CD8-positive, alpha-beta memory T cell (primary cell): Measurements from ENCODE around the gene CC2D2A. TPM values are rescaled to one million over a fixed set of nuclear protein-coding genes. Genes with fewer than 3 reads are reported as not detected.
A peak's percentile ranks its signal among the peaks of the same experiment; 100 is the strongest.

Experiments used
- CTCF ChIA-PET: fragments of 350-600 bp; sonication (Branson Sonifier 250); formaldehyde crosslinking; loops from one replicate; lab custom pipeline; 2021; ENCODE audit warnings: antibody characterized with exemption; lab: Charles Lee
- POLR2A ChIA-PET: fragments of 350-600 bp; sonication (Branson Sonifier 250); formaldehyde crosslinking; loops from one replicate; lab custom pipeline; 2021; ENCODE audit warnings: antibody characterized with exemption; lab: Charles Lee
- DNase-seq, 5 donors: peaks; one replicate each; pipeline versions ENCODE4 v3.0.0 to v3.0.0-alpha.2; 2020 to 2022; ENCODE audit warnings: mixed read lengths in 1 of 5
- H3K27ac ChIP-seq: one replicate; pipeline ENCODE4 v1.7.0; 2013; ENCODE audit warnings: low read depth, mild to moderate bottlenecking, low read length, moderate library complexity
- H3K27me3 ChIP-seq: 2 replicates; pipeline ENCODE4 v1.7.0; 2013; ENCODE audit warnings: low read length, mild to moderate bottlenecking; ENCODE audit not compliant: insufficient read depth, poor library complexity, severe bottlenecking
- H3K36me3 ChIP-seq: 2 replicates; pipeline ENCODE4 v1.7.0; 2013; ENCODE audit warnings: mild to moderate bottlenecking, low read length, moderate library complexity; ENCODE audit not compliant: insufficient read depth
- H3K4me1 ChIP-seq: 2 replicates; pipeline ENCODE4 v1.7.0; 2013; ENCODE audit warnings: mild to moderate bottlenecking, low read length, moderate library complexity; ENCODE audit not compliant: insufficient read depth
- H3K4me3 ChIP-seq: 2 replicates; pipeline ENCODE4 v1.7.0; 2013; ENCODE audit warnings: mild to moderate bottlenecking, low read length
- H3K9me3 ChIP-seq: 2 replicates; pipeline ENCODE4 v1.7.0; 2013; ENCODE audit warnings: mild to moderate bottlenecking, low read length
- H3K27ac Mint-ChIP-seq, 8 donors: one replicate each; pipeline ENCODE4 v1.8.0; 2020 to 2021; ENCODE audit warnings: mixed read lengths in 8 of 8, mild to moderate bottlenecking in 6 of 8, inconsistent platforms in 3 of 8, moderate library complexity in 3 of 8
- H3K27me3 Mint-ChIP-seq, 2 donors: one replicate each; pipeline ENCODE4 v1.8.0; 2020 to 2021; ENCODE audit warnings: mixed read lengths in 2 of 2, mild to moderate bottlenecking in 1 of 2, moderate library complexity in 1 of 2
- H3K36me3 Mint-ChIP-seq, 3 donors: one replicate each; pipeline ENCODE4 v1.8.0; 2020 to 2021; ENCODE audit warnings: mixed read lengths in 3 of 3, inconsistent platforms in 1 of 3, mild to moderate bottlenecking in 1 of 3
- H3K4me1 Mint-ChIP-seq, 3 donors: one replicate each; pipeline ENCODE4 v1.8.0; 2020 to 2021; ENCODE audit warnings: mixed read lengths in 3 of 3, inconsistent platforms in 1 of 3, mild to moderate bottlenecking in 1 of 3
- H3K4me3 Mint-ChIP-seq, 7 donors: one replicate each; pipeline ENCODE4 v1.8.0; 2020 to 2021; ENCODE audit warnings: mixed read lengths in 7 of 7, mild to moderate bottlenecking in 6 of 7, moderate library complexity in 4 of 7, inconsistent platforms in 2 of 7
- H3K9me3 Mint-ChIP-seq, 5 donors: one replicate each; pipeline ENCODE4 v1.8.0; 2020 to 2022; ENCODE audit warnings: mixed read lengths in 5 of 5, mild to moderate bottlenecking in 3 of 5, moderate library complexity in 2 of 5, inconsistent platforms in 1 of 5
- polyA plus RNA-seq: library from polyadenylated mRNA; unstranded; fragments of 300-500 nt; fragmentation: Illumina TruSeq; gene quantifications from one replicate; pipeline ENCODE4 v1.2.3, GENCODE V29; 2021
- total RNA-seq, 2 experiments: library from RNA; stranded (reverse); gene quantifications; one replicate each; pipeline ENCODE4 v1.2.3, GENCODE V29; 2021

Gene CC2D2A
- total and polyA plus RNA-seq, 3 experiments from 2014 or later, result 0.14 TPM; not detected in 2

DNA sequence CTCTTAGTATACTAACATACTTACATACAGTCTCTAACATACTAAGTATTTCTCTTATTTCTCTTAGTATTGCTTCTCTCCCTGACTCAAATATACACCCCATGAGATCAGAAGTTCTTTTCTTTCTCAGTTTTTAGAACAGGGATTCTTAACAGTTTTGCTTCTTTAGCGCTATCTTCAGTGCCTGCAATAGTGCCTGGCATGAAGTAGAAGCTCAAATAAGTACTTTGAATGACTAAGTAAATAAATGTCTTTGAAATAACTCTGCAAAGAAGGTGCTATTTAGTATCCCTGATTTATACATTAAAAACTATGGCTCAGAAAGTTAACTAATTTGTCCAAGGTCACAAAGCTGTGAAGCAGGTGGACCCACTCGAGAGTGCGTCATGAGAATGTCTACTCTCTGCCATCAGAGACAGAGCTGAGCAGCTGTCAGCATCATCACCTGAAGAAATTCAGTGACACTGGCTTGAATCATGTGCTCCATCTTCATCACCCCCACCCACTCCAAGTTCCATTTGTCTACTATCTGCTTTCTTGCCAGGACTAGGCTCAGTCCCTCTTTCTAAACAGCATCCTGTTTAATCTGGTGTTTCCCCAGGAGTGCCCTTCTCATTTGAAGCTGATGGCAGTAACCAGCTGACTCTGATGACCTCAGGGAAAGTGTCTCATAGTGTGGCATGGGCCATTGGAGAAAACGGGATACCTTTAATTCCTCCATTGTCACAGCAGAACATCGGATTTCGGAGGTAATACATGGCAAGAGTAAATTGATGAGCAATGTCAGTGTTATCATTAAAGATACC lies 83.1 kb downstream of the CC2D2A start:
- Histone ChIP-seq H3K27me3 (no peaks in the 10 kb centered on the region), H3K27ac (no peak overlapping the region), H3K9me3 (no peaks in the 10 kb centered on the region), H3K4me3 (no peak overlapping the region), H3K4me1 (no peaks in the 10 kb centered on the region), H3K36me3 (no peaks in the 10 kb centered on the region)
- Mint-ChIP-seq H3K4me1 (peaks cover 3 to 5% (median 4%) of the 10 kb centered on the region in 3 donors), H3K4me3 (no peak overlapping the region), H3K27me3 (no peaks in the 10 kb centered on the region), H3K27ac (no peak overlapping the region), H3K36me3 (peaks cover 0 to 2% (median 0%) of the 10 kb centered on the region in 3 donors), H3K9me3 (no peaks in the 10 kb centered on the region)
- DNase-seq, result no peak
- ChIA-PET POLR2A (no interaction called here), CTCF (no interaction called here)

DNA sequence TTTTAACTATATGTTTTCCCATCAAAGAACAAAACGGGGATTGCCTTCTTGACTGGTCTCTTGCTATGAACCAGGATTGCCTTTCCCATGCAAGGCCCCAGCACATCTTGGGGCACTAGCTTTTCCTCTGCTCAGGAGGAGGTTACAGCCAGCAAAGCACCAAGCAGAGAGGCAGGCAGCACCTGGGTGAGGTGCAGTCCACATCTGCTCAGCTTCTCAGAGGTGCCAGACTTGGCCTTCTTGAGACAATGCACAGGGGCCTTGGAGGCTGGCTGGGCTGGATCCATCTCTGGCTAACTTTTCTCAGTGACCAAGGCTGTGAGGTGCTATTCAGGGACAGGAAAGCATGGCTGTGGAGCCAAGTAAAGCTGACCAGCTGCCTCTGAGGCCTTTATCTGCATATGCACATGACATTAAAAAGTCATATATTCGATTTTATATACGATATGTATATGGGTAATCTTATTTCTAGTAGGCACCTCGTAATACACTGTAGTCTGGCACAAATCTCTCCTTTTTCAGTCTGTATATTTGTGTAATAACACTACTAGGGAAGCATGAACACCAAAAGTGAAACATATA lies 86.9 kb downstream of the CC2D2A start:
- Mint-ChIP-seq H3K4me1 (no peaks in the 10 kb centered on the region), H3K27ac (no peak overlapping the region), H3K4me3 (no peak overlapping the region), H3K36me3 (peaks cover 0 to 5% (median 4%) of the 10 kb centered on the region in 3 donors), H3K9me3 (no peaks in the 10 kb centered on the region), H3K27me3 (no peaks in the 10 kb centered on the region)
- no peaks in the 10 kb centered on the region for H3K27me3 ChIP-seq
- H3K9me3 ChIP-seq, result no peaks in the 10 kb centered on the region
- H3K4me3 ChIP-seq, result no peak overlapping the region
- H3K27ac ChIP-seq, result no peak overlapping the region
- ChIA-PET CTCF (no interaction called here), POLR2A (no interaction called here)
- H3K4me1 ChIP-seq, result no peaks in the 10 kb centered on the region
- no peaks in the 10 kb centered on the region for H3K36me3 ChIP-seq
- DNase-seq, result no peak

GRCh38 chr4:15557786-15558550 lies 88.3 kb downstream of the CC2D2A start:
- Histone ChIP-seq H3K27me3 (no peaks in the 10 kb centered on the region), H3K36me3 (no peaks in the 10 kb centered on the region), H3K4me1 (no peaks in the 10 kb centered on the region), H3K9me3 (no peaks in the 10 kb centered on the region), H3K4me3 (no peak overlapping the region), H3K27ac (no peak overlapping the region)
- POLR2A ChIA-PET, result no interaction called here
- no peak overlapping the region for H3K4me3 Mint-ChIP-seq
- no peak for DNase-seq
- H3K27ac Mint-ChIP-seq, result peak overlapping the region in 1 of 8 donors; percentile 65
- no peaks in the 10 kb centered on the region for H3K9me3 Mint-ChIP-seq
- CTCF ChIA-PET, result no interaction called here
- no peaks in the 10 kb centered on the region for H3K27me3 Mint-ChIP-seq
- H3K36me3 Mint-ChIP-seq, result peaks cover 0 to 11% (median 10%) of the 10 kb centered on the region in 3 donors
- no peaks in the 10 kb centered on the region for H3K4me1 Mint-ChIP-seq

GRCh38 chr4:15558561-15558960 lies 88.9 kb downstream of the CC2D2A start:
- Histone ChIP-seq H3K27me3 (no peaks in the 10 kb centered on the region), H3K4me1 (no peaks in the 10 kb centered on the region), H3K4me3 (no peak overlapping the region), H3K36me3 (no peaks in the 10 kb centered on the region), H3K9me3 (no peaks in the 10 kb centered on the region), H3K27ac (no peak overlapping the region)
- Mint-ChIP-seq H3K9me3 (no peaks in the 10 kb centered on the region), H3K27ac (no peak overlapping the region), H3K27me3 (no peaks in the 10 kb centered on the region), H3K4me3 (no peak overlapping the region), H3K4me1 (no peaks in the 10 kb centered on the region), H3K36me3 (peaks cover 0 to 17% (median 15%) of the 10 kb centered on the region in 3 donors)
- CTCF ChIA-PET, result no interaction called here
- POLR2A ChIA-PET, result no interaction called here
- no peak for DNase-seq

- H3K9me3 ChIP-seq, result no peaks in the 10 kb centered on the region
- Mint-ChIP-seq H3K36me3 (peaks cover 5 to 38% (median 20%) of the 10 kb centered on the region in 3 donors), H3K4me1 (no peaks in the 10 kb centered on the region), H3K27me3 (no peaks in the 10 kb centered on the region), H3K9me3 (no peaks in the 10 kb centered on the region), H3K27ac (no peak overlapping the region), H3K4me3 (no peak overlapping the region)
- H3K4me1 ChIP-seq, result no peaks in the 10 kb centered on the region
- no peak overlapping the region for H3K4me3 ChIP-seq
- H3K27me3 ChIP-seq, result no peaks in the 10 kb centered on the region
- ChIA-PET POLR2A (no interaction called here), CTCF (interaction anchor here (0.8 kb wide), 1 partner anchor 13 kb away, joined by 3 read pairs; no protein-coding TSS in a partner anchor)
- H3K27ac ChIP-seq, result no peak overlapping the region
- no peak for DNase-seq
- H3K36me3 ChIP-seq, result no peaks in the 10 kb centered on the region
Observed at GRCh38 chr4:15562114-15562513, 92.4 kb downstream of the CC2D2A start.

DNA sequence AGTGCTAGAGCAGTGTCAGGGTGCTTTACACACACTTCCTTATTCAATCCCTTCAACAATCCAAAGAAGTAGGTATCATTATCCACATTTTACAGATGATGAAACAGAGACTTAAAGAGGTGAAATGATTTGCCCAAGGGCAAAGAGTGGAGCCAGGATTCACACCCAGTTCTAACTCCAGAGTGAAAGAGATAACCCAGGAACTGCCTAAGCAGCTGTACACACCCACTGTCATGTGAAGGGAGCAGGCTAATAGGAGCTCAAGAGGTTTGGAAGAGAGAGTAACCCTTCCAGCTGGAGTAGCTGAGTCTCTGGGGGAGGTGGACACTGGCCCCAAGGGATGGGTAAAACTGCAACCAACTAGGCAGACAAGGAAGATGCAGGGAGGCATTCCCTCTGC lies 92.9 kb downstream of the CC2D2A start:
- ChIA-PET POLR2A (no interaction called here), CTCF (no interaction called here)
- no peak overlapping the region for H3K4me3 ChIP-seq
- H3K27me3 ChIP-seq, result no peaks in the 10 kb centered on the region
- H3K27me3 Mint-ChIP-seq, result no peaks in the 10 kb centered on the region
- H3K9me3 ChIP-seq, result no peaks in the 10 kb centered on the region
- no peaks in the 10 kb centered on the region for H3K9me3 Mint-ChIP-seq
- no peak overlapping the region for H3K27ac ChIP-seq
- DNase-seq, result no peak
- H3K36me3 Mint-ChIP-seq, result peaks cover 10 to 43% (median 22%) of the 10 kb centered on the region in 3 donors
- H3K4me1 ChIP-seq, result no peaks in the 10 kb centered on the region
- no peak overlapping the region for H3K4me3 Mint-ChIP-seq
- H3K27ac Mint-ChIP-seq, result no peak overlapping the region
- H3K36me3 ChIP-seq, result no peaks in the 10 kb centered on the region
- no peaks in the 10 kb centered on the region for H3K4me1 Mint-ChIP-seq

DNA sequence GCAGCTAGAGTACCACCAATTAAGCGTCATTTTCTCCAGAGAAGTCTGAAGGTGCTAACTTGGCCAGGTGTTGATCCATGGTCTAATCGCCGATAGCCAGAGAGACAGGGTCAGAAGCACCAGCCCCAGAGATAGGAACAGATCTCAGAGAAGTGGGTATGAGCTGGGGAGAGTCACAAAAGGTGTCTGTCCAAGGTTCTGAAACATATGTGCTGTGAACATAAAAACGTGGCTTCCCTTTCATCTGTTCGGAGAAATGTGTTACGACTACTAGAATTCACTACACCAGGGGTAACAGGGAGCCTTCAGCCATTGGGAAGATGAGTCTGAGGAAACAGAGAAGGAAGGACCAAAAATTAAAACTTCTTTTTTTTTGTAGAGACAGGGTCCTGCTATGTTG lies 94.2 kb downstream of the CC2D2A start:
- no peaks in the 10 kb centered on the region for H3K9me3 Mint-ChIP-seq
- H3K27ac Mint-ChIP-seq, result no peak overlapping the region
- Histone ChIP-seq H3K27me3 (no peaks in the 10 kb centered on the region), H3K4me3 (no peak overlapping the region), H3K9me3 (no peaks in the 10 kb centered on the region), H3K36me3 (no peaks in the 10 kb centered on the region), H3K4me1 (no peaks in the 10 kb centered on the region), H3K27ac (no peak overlapping the region)
- H3K36me3 Mint-ChIP-seq, result peaks cover 17 to 55% (median 22%) of the 10 kb centered on the region in 3 donors
- ChIA-PET CTCF (no interaction called here), POLR2A (no interaction called here)
- H3K27me3 Mint-ChIP-seq, result no peaks in the 10 kb centered on the region
- H3K4me3 Mint-ChIP-seq, result no peak overlapping the region
- no peak for DNase-seq
- H3K4me1 Mint-ChIP-seq, result no peaks in the 10 kb centered on the region

GRCh38 chr4:15568821-15569220 lies 99.1 kb downstream of the CC2D2A start:
- no peaks in the 10 kb centered on the region for H3K4me1 ChIP-seq
- Mint-ChIP-seq H3K27me3 (no peaks in the 10 kb centered on the region), H3K4me3 (no peak overlapping the region), H3K9me3 (no peaks in the 10 kb centered on the region), H3K4me1 (no peaks in the 10 kb centered on the region), H3K36me3 (peaks cover 15 to 51% (median 24%) of the 10 kb centered on the region in 3 donors), H3K27ac (no peak overlapping the region)
- H3K27me3 ChIP-seq, result no peaks in the 10 kb centered on the region
- no peaks in the 10 kb centered on the region for H3K36me3 ChIP-seq
- H3K4me3 ChIP-seq, result no peak overlapping the region
- POLR2A ChIA-PET, result no interaction called here
- H3K27ac ChIP-seq, result no peak overlapping the region
- H3K9me3 ChIP-seq, result no peaks in the 10 kb centered on the region
- DNase-seq, result no peak
- CTCF ChIA-PET, result no interaction called here
